Measurements from ENCODE around the gene GMEB2.
"Not testable (repeated sequence)": the region's sequence is repeated elsewhere in the genome, so short reads cannot be mapped to it uniquely, and the experiment has no call there.

DNA sequence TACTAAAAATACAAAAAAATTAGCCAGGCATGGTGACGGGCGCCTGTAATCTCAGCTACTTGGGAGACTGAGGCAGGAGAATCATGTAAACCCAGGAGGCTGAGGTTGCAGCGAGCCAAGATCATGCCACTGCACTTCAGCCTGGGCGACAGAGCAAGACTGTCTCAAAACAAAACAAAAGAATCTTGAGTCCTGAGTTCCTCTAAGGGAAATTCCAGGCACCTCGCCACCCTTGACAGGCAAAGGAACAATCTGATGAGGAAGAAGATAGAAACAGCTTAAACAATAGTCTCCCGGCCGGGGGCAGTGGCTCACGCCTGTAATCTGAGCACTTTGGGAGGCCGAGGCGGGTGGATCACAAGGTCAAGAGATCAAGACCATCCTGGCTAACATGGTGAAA is 4.5 kb upstream of the GMEB2 start:
- TF ChIP-seq, protein P1, sequence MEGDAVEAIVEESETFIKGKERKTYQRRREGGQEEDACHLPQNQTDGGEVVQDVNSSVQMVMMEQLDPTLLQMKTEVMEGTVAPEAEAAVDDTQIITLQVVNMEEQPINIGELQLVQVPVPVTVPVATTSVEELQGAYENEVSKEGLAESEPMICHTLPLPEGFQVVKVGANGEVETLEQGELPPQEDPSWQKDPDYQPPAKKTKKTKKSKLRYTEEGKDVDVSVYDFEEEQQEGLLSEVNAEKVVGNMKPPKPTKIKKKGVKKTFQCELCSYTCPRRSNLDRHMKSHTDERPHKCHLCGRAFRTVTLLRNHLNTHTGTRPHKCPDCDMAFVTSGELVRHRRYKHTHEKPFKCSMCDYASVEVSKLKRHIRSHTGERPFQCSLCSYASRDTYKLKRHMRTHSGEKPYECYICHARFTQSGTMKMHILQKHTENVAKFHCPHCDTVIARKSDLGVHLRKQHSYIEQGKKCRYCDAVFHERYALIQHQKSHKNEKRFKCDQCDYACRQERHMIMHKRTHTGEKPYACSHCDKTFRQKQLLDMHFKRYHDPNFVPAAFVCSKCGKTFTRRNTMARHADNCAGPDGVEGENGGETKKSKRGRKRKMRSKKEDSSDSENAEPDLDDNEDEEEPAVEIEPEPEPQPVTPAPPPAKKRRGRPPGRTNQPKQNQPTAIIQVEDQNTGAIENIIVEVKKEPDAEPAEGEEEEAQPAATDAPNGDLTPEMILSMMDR (IDR thresholded peaks at IDR 0.05) = not testable (repeated sequence)
- not testable (repeated sequence) for TF ChIP-seq POLR2A, POLR2AphosphoS5 (IDR thresholded peaks at IDR 0.05)
